T-cell (primary cell): Measurements from ENCODE around the gene KRT17. TPM values are rescaled to one million over a fixed set of nuclear protein-coding genes. Genes with fewer than 3 reads are reported as not detected.
"Not testable (repeated sequence)": the region's sequence is repeated elsewhere in the genome, so short reads cannot be mapped to it uniquely, and the experiment has no call there.

Experiments
- ATAC-seq, 4 experiments: fragments of 200-7000 bp in 3 of 4; fragments of 150-1000 bp in 1 of 4; cut with Tn5 transposase; replicated peaks in 1 of 4; 1 replicate in 3 of 4; 2 replicates in 1 of 4; pipeline ENCODE4 v1.10.0; 2021; ENCODE audit warnings: moderate library complexity in 3 of 4, mild to moderate bottlenecking in 2 of 4, moderate number of reproducible peaks in 1 of 4
- CTCF ChIA-PET, 2 donors: fragments of 300-600 bp; sonication (Branson Sonifier 250); formaldehyde crosslinking; loops; one replicate each; lab custom pipeline; 2022; ENCODE audit warnings: antibody characterized with exemption in 2 of 2; lab: Charles Lee
- POLR2A ChIA-PET, 2 donors: fragments of 300-600 bp; sonication (Branson Sonifier 250); formaldehyde crosslinking; loops; one replicate each; lab custom pipeline; 2022; ENCODE audit warnings: antibody characterized with exemption in 2 of 2; lab: Charles Lee
- DNase-seq, 35 experiments: peaks; one replicate each; pipeline versions ENCODE4 v3.0.0 to v3.0.0-alpha.2; 2013 to 2023
- H3K27ac ChIP-seq: one replicate; pipeline ENCODE4 v1.5.1; 2013; ENCODE audit warnings: low read length
- H3K27me3 ChIP-seq, 2 experiments: replicated peaks in 1 of 2; 1 replicate in 1 of 2; 2 replicates in 1 of 2; pipeline versions ENCODE4 v1.6.1 to v1.7.0; 2013; ENCODE audit warnings: low read length in 1 of 2, mixed read lengths in 1 of 2; ENCODE audit not compliant: control insufficient read depth in 2 of 2, insufficient read depth in 2 of 2; ENCODE audit errors: extremely low read depth in 1 of 2
- H3K36me3 ChIP-seq, 2 donors: 1 replicate in 1 of 2; 2 replicates in 1 of 2; pipeline versions ENCODE4 v1.6.1 to v1.7.0; 2013; ENCODE audit warnings: low read length in 1 of 2; ENCODE audit not compliant: control insufficient read depth in 2 of 2, insufficient read depth in 1 of 2; ENCODE audit errors: extremely low read depth in 1 of 2
- H3K4me1 ChIP-seq, 2 experiments: 1 replicate in 1 of 2; 2 replicates in 1 of 2; pipeline versions ENCODE4 v1.6.1 to v1.7.0; 2013; ENCODE audit warnings: low read length in 2 of 2, mixed read lengths in 1 of 2; ENCODE audit not compliant: insufficient read depth in 2 of 2, control insufficient read depth in 1 of 2; ENCODE audit errors: extremely low read depth in 1 of 2
- H3K4me3 ChIP-seq, 2 donors: 1 replicate in 1 of 2; 2 replicates in 1 of 2; pipeline versions ENCODE4 v1.5.1 to v1.7.0; 2013; ENCODE audit warnings: mild to moderate bottlenecking in 2 of 2, low read length in 1 of 2, moderate library complexity in 1 of 2; ENCODE audit not compliant: control insufficient read depth in 1 of 2; ENCODE audit errors: extremely low read depth in 1 of 2
- H3K9me3 ChIP-seq: 2 replicates; pipeline ENCODE4 v1.7.0; 2013
- H3K27ac Mint-ChIP-seq, 2 donors: one replicate each; pipeline ENCODE4 v1.8.0; 2020 to 2021; ENCODE audit warnings: mild to moderate bottlenecking in 2 of 2, mixed read lengths in 2 of 2
- H3K27me3 Mint-ChIP-seq, 2 donors: one replicate each; pipeline ENCODE4 v1.8.0; 2021 to 2022; ENCODE audit warnings: mixed read lengths in 2 of 2
- H3K36me3 Mint-ChIP-seq: one replicate; pipeline ENCODE4 v1.8.0; 2021; ENCODE audit warnings: mixed read lengths
- H3K4me1 Mint-ChIP-seq, 3 donors: one replicate each; pipeline ENCODE4 v1.8.0; 2020 to 2022; ENCODE audit warnings: mixed read lengths in 3 of 3, mild to moderate bottlenecking in 1 of 3
- H3K4me3 Mint-ChIP-seq, 3 donors: one replicate each; pipeline ENCODE4 v1.8.0; 2020 to 2022; ENCODE audit warnings: mild to moderate bottlenecking in 3 of 3, mixed read lengths in 3 of 3, moderate library complexity in 3 of 3
- H3K9me3 Mint-ChIP-seq, 3 donors: one replicate each; pipeline ENCODE4 v1.8.0; 2020 to 2022; ENCODE audit warnings: mixed read lengths in 3 of 3
- WGBS: methylation state at CpG from one replicate; pipeline ENCODE4 v1.1.5; 2013; ENCODE audit warnings: missing lambda C conversion rate; ENCODE audit not compliant: insufficient coverage; 5-methylcytosine and 5-hydroxymethylcytosine counted together
- total RNA-seq, 35 experiments: library from RNA in 6 of 35; stranded (reverse) in 6 of 35; fragments of 120-200 nt in 1 of 35; gene quantifications; one replicate each; pipeline versions ENCODE4 v1.2.1 to v1.2.4 and lab custom pipeline; 2013 to 2026

The KRT17 gene
- total RNA-seq, 5 donors from 2014 or later (not counting 1 experiment from before 2014, with no cell fraction given), result not detected

DNA sequence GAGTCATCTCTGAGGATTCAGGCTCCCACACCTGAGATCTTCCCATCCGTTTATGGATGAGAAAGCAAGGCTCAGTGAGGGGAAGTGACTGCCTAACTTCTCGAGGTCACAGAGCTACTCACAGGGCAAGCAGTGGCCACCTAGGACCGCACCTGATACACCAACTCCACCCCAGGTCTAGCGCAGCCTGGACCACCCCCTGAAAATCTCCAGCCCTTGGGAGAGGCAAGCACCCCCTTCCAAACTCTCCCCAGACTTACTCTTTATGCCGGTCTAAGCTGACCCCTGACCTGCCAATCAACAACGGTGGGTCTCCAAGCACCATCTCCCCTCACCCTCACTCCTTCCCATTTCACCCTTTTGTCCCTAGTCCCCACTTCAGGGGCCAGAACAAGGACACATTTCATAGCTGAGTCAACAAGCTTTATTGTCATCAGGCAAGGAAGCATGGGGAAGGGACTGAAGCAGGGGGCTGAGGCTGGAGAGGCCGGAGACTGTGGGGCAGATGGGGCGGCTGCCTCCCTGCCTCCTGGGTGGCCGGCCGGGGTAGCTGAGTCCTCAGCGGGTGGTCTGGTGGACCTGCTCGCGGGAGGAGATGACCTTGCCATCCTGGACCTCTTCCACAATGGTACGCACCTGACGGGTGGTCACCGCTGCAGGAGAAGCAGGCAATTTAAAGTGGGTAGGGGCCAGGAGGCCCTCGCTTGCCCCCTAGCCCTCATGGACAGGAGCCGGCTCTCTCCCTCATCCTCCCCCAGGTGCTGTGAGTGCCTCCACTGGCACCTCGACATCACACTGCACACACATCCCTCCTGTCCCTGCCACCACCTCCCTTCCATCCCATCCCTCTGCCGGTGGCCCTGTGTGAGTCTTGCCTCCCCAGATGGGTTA lies 5.1 kb downstream of the KRT17 start:
- Mint-ChIP-seq H3K4me1 (no peaks in the 10 kb centered on the region), H3K9me3 (no peaks in the 10 kb centered on the region), H3K36me3 (no peaks in the 10 kb centered on the region), H3K27ac (peak overlapping the region in 1 of 2 donors; percentile 48), H3K4me3 (no peak overlapping the region), H3K27me3 (peaks cover 0 to 26% of the 10 kb centered on the region in 2 donors)
- Histone ChIP-seq H3K4me3 (no peak overlapping the region), H3K27me3 (peaks cover 0 to 34% of the 10 kb centered on the region in 2 experiments), H3K9me3 (no peaks in the 10 kb centered on the region), H3K4me1 (no peaks in the 10 kb centered on the region), H3K36me3 (no peaks in the 10 kb centered on the region), H3K27ac (no peak overlapping the region)
- ATAC-seq (no peak), DNase-seq (no peak)
- ChIA-PET CTCF (no interaction called here), POLR2A (no interaction called here)
- WGBS, result 70% methylated on average over 6 of the region's 20 CpGs

DNA sequence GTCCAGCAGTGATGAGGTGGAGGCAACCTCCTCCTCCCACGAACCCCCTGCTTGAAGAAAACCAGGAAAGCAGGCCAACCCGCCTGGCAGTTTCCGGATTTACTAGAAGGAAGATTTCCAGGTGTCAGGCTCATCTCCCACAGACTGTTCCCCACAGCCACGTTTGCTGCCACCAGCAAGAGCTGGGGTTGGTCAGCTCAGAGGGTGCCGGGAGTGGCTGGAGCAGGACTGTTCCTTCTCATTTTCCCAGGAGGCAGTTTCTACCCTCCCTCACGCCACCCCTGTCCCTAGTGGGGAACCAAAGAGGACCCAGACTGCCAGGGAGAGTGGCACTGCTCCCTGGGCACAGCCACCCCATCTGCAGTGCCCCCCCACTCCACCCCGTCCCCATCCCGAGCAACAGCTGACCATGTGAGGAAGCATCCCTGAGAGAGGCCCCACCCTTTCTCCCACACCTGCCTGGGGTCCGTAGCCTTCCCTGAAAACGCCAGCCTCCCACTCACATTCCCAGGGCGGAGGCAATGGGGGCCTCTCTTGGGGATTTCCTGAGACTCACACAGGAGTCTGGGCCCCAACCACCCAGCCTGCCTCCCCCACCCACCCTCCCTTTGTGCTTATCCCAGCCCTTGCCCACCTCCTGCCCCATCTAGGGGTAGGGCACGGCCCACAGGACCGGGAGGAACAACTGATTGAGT lies 5.9 kb downstream of the KRT17 start:
- no peaks in the 10 kb centered on the region for H3K9me3 ChIP-seq
- Mint-ChIP-seq H3K4me1 (no peaks in the 10 kb centered on the region), H3K36me3 (no peaks in the 10 kb centered on the region), H3K27ac (no peak overlapping the region), H3K9me3 (no peaks in the 10 kb centered on the region), H3K4me3 (no peak overlapping the region), H3K27me3 (peaks cover 4 to 26% of the 10 kb centered on the region in 2 donors)
- DNase-seq, result no peak
- no peak overlapping the region for H3K27ac ChIP-seq
- CTCF ChIA-PET, result no interaction called here
- no peaks in the 10 kb centered on the region for H3K4me1 ChIP-seq
- H3K27me3 ChIP-seq, result peaks cover 0 to 32% of the 10 kb centered on the region in 2 experiments
- ATAC-seq, result no peak
- H3K4me3 ChIP-seq, result no peak overlapping the region
- POLR2A ChIA-PET, result no interaction called here
- WGBS, result 77% methylated on average over 7 of the region's 13 CpGs
- no peaks in the 10 kb centered on the region for H3K36me3 ChIP-seq

DNA sequence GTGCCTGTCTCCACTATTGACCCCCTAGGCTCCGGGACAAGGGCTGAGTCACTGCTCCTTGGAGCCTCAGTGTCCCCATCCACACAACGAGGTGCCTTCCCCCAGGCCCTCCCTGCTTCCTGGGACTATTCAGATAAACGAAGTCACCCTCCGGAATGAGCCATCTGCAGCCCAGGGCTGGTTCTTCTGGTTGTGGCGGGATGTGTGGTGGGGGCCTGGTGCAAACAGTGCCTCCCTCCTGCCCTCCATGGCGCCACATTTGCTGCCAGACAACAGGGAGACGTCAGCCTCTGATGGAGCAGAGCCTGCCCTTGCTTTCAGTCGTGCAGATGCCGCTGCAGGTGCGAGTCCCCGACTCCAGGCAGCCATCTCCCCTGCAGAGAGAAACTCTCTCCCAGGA lies 6.7 kb downstream of the KRT17 start:
- no peak for DNase-seq
- H3K27ac Mint-ChIP-seq, result no peak overlapping the region

DNA sequence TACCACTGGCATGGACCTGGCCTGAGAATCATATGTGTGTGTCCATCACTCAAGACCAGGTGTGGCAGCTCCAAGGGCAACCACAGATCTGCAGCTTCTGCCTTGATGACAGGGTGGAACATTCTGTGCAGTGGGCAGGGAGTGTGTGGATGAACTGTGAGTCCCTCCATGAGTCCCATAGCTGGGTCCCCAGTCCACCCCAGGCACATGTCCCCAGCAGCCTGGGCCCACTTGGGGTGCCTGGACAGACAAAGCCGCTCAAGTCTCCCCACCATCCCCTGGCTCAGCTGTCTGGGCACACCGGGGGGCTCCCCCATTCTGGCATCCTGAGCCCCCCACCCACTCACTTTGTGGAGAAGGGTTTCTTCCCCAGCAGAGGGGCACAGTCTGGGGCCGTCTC lies 7.2 kb downstream of the KRT17 start:
- DNase-seq (no peak), ATAC-seq (no peak)
- POLR2A ChIA-PET, result no interaction called here
- no peaks in the 10 kb centered on the region for H3K9me3 Mint-ChIP-seq
- no peaks in the 10 kb centered on the region for H3K4me1 Mint-ChIP-seq
- CTCF ChIA-PET, result no interaction called here
- no peaks in the 10 kb centered on the region for H3K4me1 ChIP-seq
- WGBS, result no CpG with 5 or more reads among the region's 3 CpGs
- H3K27me3 Mint-ChIP-seq, result peaks cover 7 to 29% of the 10 kb centered on the region in 2 donors
- no peak overlapping the region for H3K27ac Mint-ChIP-seq
- no peaks in the 10 kb centered on the region for H3K36me3 Mint-ChIP-seq
- H3K27me3 ChIP-seq, result peaks cover 0 to 34% of the 10 kb centered on the region in 2 experiments
- H3K9me3 ChIP-seq, result no peaks in the 10 kb centered on the region
- H3K4me3 Mint-ChIP-seq, result no peak overlapping the region
- no peak overlapping the region for H3K27ac ChIP-seq
- H3K36me3 ChIP-seq, result no peaks in the 10 kb centered on the region
- no peak overlapping the region for H3K4me3 ChIP-seq

More for the DNA sequence above, 6.7 kb downstream of the KRT17 start:
- Mint-ChIP-seq H3K36me3 (no peaks in the 10 kb centered on the region), H3K27me3 (peaks cover 7 to 28% of the 10 kb centered on the region in 2 donors), H3K4me1 (no peaks in the 10 kb centered on the region), H3K9me3 (no peaks in the 10 kb centered on the region), H3K4me3 (no peak overlapping the region)
- Histone ChIP-seq H3K27me3 (peaks cover 0 to 31% of the 10 kb centered on the region in 2 experiments), H3K4me3 (no peak overlapping the region), H3K4me1 (no peaks in the 10 kb centered on the region), H3K9me3 (no peaks in the 10 kb centered on the region), H3K27ac (no peak overlapping the region), H3K36me3 (no peaks in the 10 kb centered on the region)
- CTCF ChIA-PET, result no interaction called here
- no peak for ATAC-seq
- POLR2A ChIA-PET, result no interaction called here
- WGBS, result 81% methylated on average over 8 of the region's 11 CpGs

DNA sequence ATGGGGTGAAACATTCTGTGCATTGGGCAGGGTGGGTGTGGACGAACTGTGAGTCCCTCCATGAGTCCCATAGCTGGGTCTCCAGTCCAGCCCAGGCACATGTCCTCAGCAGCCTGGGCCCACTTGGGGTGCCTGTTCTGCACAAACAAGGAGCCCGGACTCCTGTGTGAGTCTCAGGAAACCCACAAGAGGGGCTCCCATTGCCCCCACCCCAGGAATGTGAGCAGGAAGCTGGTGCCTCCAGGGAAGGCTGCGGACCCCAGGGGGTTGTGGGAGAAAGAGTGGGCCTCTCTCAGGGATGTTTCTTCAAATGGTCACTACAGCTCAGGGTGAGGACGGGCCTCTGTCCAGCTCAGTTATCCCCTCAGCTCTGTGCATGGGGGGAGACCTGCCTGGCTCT lies 7.9 kb downstream of the KRT17 start:
- H3K36me3 Mint-ChIP-seq, H3K27ac ChIP-seq, H3K4me1 ChIP-seq, H3K27ac Mint-ChIP-seq, ATAC-seq, DNase-seq, H3K4me3 Mint-ChIP-seq, CTCF ChIA-PET, H3K9me3 Mint-ChIP-seq, POLR2A ChIA-PET, H3K4me1 Mint-ChIP-seq, H3K36me3 ChIP-seq, H3K9me3 ChIP-seq, H3K4me3 ChIP-seq: not testable (repeated sequence)
- H3K27me3 Mint-ChIP-seq, result peaks cover 7 to 31% of the 10 kb centered on the region in 2 donors
- peaks cover 0 to 34% of the 10 kb centered on the region in 2 experiments for H3K27me3 ChIP-seq
- WGBS, result 27% methylated on average over 1 of the region's 4 CpGs

DNA sequence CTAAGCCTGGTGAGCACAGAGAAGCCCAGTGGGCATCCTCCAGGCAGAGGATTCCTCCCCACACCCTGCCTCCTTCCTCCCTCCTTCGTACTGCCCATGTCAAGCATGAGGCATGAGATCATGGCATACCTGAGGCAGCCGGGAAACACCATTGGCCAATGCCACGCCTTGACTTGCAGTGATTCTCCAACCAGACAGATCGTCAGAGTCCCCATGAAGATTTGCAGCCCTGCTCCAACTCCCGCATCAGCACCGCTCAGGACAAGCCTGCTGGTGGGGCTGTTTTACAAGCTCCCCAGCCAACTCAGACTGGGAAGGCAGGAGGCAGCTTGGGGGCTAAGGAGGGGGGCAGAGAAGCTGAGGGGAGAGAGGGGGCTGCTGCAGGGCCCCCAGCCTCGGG lies 8.9 kb downstream of the KRT17 start:
- H3K36me3 Mint-ChIP-seq, result no peaks in the 10 kb centered on the region
- H3K27ac Mint-ChIP-seq, result no peak overlapping the region
- peaks cover 0 to 41% of the 10 kb centered on the region in 2 experiments for H3K27me3 ChIP-seq
- H3K36me3 ChIP-seq, result no peaks in the 10 kb centered on the region
- ChIA-PET POLR2A (no interaction called here), CTCF (no interaction called here)
- H3K9me3 ChIP-seq, result no peaks in the 10 kb centered on the region
- peaks cover 7 to 33% of the 10 kb centered on the region in 2 donors for H3K27me3 Mint-ChIP-seq
- no peak overlapping the region for H3K27ac ChIP-seq
- no peak overlapping the region for H3K4me3 Mint-ChIP-seq
- DNase-seq (no peak), ATAC-seq (no peak)
- H3K4me3 ChIP-seq, result no peak overlapping the region
- WGBS, result 67% methylated on average over 6 of the region's 7 CpGs
- H3K4me1 ChIP-seq, result no peaks in the 10 kb centered on the region
- no peaks in the 10 kb centered on the region for H3K4me1 Mint-ChIP-seq
- no peaks in the 10 kb centered on the region for H3K9me3 Mint-ChIP-seq
